ENCODE results near the gene TOR1A.
"Not testable (repeated sequence)": the region's sequence is repeated elsewhere in the genome, so short reads cannot be mapped to it uniquely, and the experiment has no call there.

TOR1A gene

DNA sequence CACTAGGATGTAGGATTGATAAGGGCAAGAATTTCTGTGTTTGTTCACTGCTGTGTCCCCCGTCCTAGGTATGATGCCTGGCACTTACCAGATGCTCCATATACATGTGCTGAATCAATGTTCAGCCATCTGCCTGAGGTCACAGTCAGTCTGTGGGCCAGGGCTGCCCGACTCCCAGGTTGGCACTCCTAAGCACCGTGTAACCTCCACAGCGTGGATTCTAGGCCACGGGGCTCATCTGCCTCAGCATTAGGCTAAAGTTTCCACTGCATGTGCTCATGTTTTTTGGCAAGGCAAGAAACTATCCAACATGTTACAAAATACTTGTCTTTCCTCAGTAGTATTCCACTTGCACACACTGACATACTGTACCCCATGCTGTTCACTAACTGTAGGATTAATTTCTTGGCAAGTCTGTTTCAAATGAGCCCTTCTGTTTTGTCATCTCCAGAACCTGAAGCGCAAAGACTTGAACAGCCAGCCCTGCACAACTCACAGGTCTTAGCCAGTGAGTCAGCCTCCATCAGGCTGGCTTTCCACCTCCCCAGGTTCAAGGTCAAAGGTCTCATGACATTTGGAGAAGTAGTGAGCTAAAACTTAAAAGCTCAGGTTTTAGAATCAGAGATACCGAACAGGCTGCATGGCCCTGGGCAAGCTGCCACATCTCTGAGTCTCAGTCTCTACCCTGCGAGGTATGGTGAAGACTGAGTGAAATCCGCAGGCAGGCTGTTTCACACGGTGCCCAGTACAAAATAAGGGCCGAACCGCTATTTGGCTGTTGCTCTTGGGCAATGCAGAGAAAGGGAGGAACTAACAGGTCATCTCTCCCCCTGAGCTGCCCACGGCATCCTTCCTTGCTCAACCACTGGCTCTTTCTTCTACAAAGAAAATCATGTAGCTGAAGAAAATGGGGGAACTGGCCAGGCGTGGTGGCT is 7.2 kb downstream of the TOR1A start:
- DNase-seq = no peak

DNA sequence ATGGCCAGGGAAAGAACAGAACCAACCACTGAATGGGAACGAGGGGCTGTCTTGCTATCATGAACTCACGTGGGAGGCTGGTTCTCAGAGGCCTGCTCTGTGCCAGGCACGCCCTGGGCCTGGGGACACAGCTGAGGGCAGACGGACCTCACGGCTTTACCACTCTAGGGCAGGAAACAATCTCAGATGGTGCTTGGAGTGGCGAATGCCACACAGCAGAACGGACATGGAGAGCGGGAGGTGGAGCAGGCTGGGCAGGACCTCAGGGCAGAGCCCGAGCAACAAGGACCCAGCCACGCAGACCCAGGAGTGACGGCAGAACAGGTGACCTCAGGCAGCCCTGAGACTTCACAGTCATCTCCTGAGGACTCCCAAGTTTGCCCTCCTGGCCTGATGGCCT is 8.7 kb downstream of the TOR1A start:
- no peak for DNase-seq

DNA sequence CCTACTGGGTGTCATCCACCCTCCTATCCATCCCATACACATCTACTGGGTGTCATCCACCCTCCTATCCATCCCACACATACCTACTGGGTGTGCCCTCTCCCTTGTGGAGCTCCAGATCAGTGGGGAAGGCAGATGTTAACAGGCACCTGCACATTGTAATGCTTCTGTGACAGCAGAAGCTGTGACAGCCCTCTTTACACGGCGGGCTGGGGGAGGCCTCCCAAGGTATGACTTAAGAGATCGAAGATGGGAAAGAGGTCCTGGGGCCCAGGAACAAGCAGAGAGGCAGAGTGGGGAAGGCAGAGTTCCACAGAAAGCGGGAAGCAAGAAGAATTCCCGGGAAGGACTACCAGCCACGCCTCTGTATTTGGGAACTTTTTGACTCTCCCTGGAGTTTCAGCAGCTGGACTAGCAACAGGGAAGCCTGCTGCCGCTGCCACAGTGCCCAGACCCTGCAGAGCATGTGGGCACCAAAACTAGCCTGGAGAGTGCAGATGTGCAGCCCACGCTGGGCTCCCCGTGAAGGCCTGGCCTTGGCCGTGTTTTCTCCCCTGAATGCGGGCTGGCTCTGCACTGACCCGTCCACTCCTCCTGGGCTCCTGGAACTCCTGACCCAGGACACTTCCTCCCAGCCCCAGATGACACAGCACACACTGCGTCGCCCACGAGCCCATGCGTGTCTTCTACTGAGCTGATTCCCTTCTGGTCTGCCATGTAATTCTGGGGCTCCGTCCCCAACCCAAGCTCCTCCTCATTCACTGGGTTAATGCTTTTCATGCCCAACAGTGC is 9.3 kb downstream of the TOR1A start:
- DNase-seq = no peak

DNA sequence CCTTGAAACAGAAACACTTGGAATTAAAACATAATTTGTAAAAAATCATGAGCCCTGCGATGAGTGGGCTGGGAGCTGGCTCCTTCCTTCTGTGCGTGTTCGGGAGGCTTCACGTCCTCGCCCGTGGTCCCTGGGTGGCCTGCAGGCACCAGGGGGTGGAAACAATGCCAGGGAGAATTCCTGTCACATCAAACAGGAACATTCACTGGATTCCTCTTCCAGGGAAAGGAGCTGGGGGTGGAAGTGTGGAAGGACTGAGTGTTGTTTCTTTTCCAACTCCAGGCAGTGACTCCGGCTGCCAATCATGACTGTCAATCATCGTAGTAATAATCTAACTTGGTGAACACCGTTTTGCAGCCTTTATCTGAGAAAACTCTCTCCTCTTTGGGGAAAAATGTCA is 10.3 kb downstream of the TOR1A start:
- DNase-seq = no peak

DNA sequence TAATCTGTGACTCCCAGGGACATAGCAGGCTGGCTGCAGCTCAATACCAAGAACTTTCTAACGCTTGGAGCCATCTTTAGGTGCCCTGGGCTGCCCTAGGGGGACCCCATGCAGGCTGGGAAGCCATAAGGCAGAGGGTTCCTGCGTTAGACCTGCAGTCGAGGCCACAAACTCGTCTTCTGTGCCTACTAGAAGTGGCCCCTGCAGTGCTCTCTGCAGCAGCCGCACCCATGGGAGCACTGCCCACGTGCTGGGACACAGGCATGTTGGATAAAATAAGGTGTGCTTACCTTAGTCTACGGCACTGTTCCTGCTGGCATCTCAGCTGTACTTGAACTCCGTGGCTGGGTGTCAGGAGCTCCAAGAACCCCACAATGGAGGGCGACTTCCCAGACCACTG is 11.6 kb downstream of the TOR1A start:
- no peak for DNase-seq

DNA sequence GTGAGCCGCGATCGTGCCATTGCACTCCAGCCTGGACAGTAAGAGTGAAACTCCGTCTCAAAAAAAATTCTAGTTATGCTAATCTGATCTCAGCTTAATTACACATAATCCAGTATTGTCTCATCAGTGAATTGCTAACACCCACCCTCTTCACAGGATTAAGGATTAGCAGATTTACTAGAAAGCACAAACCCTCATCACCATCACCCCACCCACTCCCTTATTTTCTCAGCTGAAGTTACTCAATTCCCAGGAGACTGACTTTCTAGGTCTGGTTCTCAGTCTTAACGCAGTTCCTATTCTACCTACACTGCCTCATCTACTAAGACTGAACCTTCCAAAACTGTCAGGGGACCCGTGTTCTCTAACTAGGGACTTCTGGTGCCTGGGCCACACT is 12.0 kb downstream of the TOR1A start:
- DNase-seq = no peak

DNA sequence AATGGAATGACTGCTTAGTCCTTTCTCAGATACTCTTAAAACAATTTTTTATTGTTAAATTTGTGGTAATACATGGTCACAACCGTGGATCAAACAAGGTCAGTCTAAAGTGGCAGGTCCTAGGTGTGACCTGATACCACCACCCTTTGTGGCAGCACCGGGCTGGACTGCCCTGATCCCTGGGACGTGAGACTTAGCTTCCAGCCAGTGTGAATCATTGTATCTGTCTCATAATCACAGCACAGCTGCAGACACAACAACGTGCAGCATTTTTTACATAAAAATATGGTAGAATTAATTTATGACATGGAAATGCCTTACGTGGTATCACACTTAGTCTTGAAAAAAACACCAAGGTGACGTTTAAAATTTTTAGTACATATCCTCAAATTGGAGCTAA is 13.1 kb downstream of the TOR1A start:
- no peak for DNase-seq

DNA sequence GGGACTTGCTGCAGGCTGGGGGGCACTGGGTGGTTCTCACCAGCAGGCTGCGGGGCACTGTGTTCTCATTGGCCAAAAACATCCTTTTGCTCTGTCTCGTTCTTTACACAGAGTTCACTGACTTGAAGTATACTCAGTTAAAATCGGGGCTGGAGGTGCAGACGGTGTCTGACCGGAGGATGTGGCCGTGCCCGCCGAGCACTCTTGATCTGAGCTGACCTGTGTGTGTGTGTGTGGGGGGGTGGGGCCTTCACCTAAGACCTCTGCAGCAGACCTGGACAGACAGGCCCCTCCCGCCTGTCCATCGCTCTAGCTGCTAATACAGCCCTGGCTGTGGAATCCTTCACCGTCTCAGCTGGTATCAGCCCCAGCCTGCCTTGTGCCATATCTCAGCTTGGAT is 13.8 kb downstream of the TOR1A start:
- DNase-seq = no peak

DNA sequence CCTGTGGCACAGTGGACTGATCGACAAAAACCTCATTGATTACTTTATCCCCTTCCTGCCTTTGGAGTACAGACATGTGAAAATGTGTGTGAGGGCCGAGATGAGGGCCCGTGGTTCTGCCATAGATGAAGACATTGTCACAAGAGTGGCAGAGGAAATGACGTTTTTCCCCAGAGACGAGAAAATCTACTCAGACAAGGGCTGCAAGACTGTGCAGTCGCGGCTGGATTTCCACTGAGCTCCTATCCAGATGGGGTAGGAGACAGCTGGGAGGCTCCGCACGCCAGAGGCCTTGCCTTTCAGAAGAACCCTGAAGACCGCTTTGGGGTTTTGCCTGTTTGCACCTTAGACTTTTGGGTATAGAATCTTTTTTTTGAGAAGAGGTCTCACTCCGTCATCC is 14.6 kb downstream of the TOR1A start:
- DNase-seq = no peak

DNA sequence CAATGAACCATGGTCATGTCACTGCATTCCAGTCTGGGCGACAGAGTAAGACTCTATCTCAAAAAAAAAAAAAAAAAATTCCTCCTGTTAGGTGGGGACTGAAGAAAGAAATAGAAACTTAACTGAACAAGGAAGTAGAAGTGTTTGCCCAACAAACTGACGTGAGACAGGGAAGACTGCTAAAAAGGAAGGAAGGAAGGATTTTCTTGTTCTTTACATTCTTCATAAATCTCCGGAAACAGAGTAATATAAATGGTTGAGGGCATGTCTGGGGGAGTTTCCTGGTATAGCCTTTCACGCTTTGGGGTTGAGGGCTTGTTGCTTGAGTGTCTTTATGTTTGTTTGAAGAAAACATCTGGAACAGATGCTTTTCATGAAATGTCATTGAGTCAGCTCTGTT is 17.9 kb downstream of the TOR1A start:
- DNase-seq = no peak

DNA sequence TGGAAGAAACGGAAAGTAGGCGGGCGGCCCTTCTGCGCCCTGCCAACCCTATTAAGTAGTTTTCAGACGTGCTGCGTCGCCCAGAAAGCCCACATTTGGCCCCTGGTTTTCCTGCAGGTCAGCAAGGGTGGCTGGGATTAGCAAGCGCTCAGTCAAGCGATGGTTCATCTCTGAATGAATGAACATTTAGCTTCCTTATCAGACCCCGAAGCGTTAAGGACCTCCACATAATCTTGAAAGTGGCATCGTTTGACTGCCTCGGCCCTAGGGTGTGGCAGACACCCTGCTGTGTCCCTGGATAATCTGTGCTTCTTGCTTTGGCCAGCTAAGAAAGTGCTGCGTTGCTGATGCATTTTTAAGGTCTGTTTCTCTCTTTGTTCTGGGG is 20.3 kb downstream of the TOR1A start:
- no peak for DNase-seq

DNA sequence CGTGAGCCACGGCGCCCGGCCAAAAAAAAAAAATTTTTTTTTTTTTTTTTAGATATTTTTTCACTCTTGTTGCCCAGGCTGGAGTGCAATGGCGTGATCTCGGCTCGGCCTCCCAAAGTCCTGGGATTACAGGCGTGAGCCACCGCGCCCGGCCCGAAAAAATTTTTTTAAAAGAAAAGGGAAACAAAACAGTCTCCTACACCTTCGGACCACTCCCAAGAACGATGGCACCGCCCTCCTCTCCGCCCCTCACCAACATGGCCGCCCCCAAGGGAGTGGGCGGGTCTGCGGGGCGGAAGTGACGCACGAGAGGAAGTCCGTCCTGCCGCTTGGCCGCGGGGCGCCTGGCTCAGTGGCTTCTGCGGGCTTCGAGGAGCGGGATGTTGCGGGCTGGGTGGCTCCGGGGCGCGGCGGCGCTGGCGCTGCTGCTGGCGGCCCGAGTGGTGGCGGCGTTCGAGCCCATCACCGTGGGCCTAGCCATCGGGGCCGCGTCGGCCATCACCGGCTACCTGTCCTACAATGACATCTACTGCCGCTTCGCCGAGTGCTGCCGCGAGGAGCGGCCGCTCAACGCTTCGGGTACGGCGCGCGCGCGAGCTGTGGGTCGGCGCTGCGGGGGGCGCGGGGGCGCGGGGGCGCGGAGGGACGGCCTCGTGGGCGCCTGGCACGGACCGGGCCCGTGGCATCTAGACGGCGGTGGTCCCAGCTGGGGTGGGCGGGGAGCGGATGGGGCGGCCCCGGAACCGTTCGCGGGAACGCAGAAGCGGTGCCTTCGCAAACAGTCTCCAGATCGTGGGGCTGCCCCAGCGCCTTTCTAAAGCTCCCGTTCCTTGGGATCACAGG is 20.9 kb downstream of the TOR1A start, which contains the start of gene TOR1B:
TSS of gene TOR1B (plus strand) at position 352 of the 843 bp plus-strand sequence. CDS start at position 381, 29 bp downstream.
- peak; percentile 60 for DNase-seq

DNA sequence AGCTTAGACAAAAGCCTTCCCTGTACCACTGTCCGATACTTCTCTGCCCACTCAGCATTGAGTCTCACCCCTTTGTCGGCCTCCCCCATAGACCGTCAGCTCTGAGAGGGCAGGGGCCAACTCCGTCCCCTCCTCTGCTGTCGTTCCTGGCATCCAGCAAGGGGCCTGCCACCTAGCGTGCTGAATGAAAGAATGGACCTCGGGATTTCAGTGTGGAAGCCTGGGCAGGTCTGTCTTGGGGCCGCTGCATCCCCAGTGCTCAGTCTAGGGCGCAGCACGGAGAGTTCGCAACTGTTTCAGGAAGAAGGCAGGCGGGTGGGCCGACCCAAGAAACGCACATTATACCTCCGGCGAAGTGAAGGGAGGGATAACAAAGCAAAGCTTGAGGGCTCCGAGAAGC is 22.4 kb downstream of the TOR1A start:
- no peak for DNase-seq

DNA sequence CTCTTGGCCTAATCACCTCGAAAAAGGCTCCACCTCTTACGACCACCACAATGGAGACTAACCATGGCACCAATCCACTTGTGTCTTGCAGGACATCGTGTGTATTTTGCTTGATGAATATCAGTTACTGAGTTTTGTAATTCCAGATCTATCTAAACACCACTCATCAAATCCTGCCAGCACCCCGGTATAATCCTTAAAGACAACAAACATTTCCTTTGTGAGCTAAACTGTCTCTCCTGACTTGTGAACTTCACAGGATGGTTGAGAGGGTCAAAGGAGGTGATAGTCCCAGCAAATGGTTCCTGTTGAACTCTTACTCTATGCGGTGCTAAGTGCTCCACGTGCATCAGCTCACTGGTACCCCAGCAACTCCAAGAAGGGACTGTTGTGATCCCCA is 25.0 kb downstream of the TOR1A start:
- no peak for DNase-seq

DNA sequence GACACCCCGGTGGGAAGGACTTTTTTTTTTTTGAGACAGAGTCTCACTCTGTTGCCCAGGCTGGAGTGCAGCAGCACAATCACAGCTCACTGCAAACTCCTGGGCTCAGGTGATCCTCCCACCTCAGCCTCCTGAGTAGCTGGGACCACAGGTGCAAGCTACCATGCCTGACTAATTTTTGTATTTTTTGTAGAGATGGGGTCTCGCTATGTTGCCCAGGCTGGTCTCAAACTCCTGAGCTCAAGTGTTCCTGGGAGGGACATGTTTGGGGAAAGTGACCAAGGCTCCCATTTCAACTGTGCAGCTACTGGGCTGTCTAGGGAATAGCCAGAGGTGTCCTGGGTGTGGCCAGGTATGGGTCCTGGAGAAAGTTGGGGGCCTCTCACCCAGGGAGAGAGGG is 27.9 kb downstream of the TOR1A start:
- not testable (repeated sequence) for DNase-seq

DNA sequence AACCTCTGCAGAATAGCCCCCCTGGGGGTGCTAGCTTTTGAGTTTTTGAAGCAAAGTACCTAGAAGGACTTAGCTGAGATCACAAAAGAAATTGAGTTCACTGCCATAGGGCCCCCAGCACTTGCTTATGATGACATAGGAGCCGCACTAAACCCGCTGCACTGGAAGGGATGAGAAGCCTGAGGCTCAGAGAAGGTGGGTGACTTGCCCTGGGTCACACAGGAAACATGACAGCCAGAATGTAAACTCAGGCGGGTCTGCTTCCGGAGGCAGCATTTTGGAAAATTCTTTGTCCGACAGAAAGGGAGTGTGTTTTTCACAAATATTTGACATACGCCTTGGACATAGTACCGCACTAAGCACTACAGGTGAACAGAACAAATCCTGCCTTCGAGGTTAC is 29.4 kb downstream of the TOR1A start:
- no peak for DNase-seq

DNA sequence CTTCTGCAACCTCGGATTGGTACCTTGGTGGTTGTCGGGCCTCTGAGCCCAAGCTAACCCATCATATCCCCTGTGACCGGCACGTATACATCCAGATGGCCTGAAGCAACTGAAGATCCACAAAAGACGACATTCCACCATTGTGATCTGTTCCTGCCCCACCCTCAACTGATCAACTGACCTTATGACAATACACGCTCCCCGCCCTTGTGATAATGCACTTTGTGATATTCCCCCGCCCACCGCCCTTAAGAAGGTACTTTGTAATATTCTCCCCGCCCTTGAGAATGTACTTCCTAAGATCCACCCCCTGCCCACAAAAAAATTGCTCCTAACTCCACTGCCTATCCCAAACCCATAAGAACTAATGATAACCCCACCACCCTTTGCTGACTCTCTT is 37.5 kb downstream of the TOR1A start:
- DNase-seq = no peak

DNA sequence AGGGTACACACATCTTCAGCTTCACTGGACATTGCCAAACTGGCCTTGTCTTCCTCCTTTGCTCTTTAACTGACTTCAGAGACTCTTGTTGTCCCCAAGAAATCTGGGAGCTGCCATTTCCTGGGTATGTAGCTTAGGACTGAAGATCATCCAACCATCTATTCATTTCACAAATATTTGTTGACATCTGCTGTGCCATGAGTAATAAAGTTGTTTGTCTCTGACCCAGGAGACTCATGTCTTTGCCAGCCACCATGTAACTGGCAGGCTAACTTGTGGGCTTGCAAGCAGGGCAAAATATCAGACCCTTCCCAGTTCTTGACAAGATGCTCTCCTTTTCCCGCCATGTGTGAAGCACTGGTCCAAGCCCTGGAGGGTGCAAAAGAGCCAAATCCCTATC is 38.1 kb downstream of the TOR1A start:
- DNase-seq = no peak

DNA sequence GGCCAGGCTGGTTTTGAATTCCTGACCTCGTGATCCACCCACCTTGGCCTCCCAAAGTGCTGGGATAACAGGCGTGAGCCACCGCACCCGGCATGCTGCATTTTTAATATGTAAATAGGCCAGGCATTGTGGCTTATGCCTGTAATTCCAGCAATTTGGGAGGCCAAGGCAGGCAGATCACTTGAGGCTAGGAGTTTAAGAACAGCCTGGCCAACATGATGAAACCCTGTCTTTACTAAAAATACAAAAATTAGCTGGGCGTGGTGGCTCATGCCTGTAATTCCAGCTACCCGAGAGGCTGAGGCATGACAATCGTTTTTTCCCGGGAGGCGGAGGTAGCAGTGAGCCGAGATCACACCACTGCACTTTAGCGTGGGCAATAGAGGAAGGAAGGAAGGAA is 39.0 kb downstream of the TOR1A start:
- DNase-seq = not testable (repeated sequence)

DNA sequence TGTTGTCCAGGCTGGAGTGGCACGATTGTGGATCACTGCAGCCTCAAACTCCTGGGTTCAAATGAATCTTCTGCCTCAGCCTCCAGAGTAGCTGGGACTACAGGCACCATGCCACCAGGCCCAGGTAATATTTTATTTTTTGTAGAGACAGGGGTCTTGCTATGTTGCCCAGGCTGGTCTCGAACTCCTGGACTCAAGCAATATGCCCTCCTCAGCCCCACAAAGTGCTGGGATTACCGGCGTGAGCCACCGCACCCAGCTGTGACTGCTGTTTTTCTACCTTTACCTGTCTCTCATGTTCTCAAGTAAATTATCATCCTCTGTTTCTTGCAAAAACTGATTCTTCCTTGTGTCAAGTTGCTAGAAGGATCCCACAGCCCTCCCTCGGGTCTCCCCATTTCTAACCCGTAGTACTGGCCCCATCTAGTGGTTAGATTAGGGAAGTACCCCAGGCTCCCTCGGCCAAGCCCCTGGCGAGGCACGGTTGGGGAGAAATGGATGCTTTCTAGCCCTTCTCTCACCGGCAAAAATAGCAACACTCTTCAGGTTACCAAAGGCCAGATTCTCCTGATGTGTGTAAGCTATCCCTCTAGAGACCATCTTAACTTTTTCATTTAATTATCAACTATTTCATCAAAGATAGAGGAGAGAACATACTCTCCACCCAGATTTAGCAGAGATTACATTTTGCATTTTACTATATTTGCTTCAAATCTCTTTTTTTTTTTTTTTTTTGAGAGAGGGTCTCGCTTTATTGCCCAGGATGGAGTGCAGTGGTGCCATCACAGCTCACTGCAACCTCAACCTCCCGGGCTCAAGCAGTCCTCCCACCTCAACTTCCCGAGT is 40.2 kb downstream of the TOR1A start:
- DNase-seq = peak; percentile 66

DNA sequence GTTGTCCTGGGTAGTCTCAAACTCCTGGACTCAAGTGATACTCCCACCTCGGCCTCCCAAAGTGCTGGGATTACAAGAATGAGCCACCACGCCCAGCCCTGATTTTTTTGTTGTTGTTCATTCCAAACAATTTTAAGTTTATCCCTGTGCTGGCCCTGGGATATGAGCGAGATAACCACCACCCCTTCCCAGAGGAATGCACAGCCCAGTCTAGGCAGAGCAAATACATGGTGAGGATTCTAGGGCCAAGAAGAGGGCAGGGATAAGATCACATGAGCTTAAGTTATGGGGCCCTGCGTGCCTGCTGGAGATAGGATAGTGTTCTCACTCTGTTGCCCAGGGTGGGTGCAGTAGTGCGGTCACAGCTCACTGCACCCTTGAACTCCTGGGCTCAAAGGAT is 42.0 kb downstream of the TOR1A start:
- no peak for DNase-seq

DNA sequence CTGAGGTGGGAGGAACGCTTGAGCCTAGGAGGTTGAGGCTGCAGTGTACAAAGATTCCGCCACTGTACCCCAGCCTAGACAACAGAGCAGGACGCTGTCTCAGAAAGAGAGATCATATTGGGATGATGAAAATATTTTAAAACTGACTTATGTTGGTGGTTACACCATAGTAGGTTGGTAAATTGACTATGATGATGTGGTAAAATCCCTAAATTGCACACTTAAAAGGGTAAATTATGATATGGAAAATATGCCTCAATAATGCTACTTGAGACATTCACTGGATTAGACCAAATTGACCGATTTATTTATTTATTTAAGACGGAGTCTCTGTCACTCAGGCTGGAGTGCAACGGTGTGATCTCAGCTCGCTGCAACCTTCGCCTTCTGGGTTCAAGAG is 42.8 kb downstream of the TOR1A start:
- no peak for DNase-seq
